ENCODE measurements around the gene CASP1. TPM values are rescaled to one million over a fixed set of nuclear protein-coding genes. Genes with fewer than 3 reads are reported as not detected.
"Not testable (repeated sequence)": the region's sequence is repeated elsewhere in the genome, so short reads cannot be mapped to it uniquely, and the experiment has no call there.

Gene CASP1
- total RNA-seq, 1 donor from 2014 or later: 1.9 TPM

GRCh38 chr11:105044557-105045524 is 9.9 kb upstream of the CASP1 start, which contains the start of gene CARD16:
CARD16 (minus strand) TSS chr11:105045335; CDS start chr11:105045297, 38 bp downstream.
- not testable (repeated sequence) for H3K4me3 Mint-ChIP-seq (ENCODE audit: unreplicated experiment); H3K27me3 Mint-ChIP-seq (ENCODE audit: low read depth, unreplicated experiment); H3K36me3 ChIP-seq (ENCODE audit: insufficient read depth, low read length); H3K4me3 ChIP-seq (ENCODE audit: insufficient read depth, low read depth, low read length); H3K9me3 ChIP-seq (ENCODE audit: insufficient read depth, low read depth, low read length); H3K4me1 ChIP-seq (ENCODE audit: insufficient read depth, low read length); H3K79me2 ChIP-seq (ENCODE audit: insufficient read depth, low read length); H3K27ac ChIP-seq (ENCODE audit: low read depth, low read length); H3K9me3 Mint-ChIP-seq (ENCODE audit: unreplicated experiment); FAIRE-seq; H3K36me3 Mint-ChIP-seq (ENCODE audit: low read depth, unreplicated experiment); H4K20me1 ChIP-seq (ENCODE audit: insufficient read depth, low read length); H3K27me3 ChIP-seq (ENCODE audit: insufficient read depth, low read length); H2AFZ ChIP-seq (ENCODE audit: low read depth, low read length); H3K9ac ChIP-seq (ENCODE audit: low read length)
- Mint-ChIP-seq H3K27ac (ENCODE audit: unreplicated experiment) (peak within 1 kb of the TSS; percentile 64), H3K4me1 (ENCODE audit: low read depth, unreplicated experiment) (peaks cover 20% of the 10 kb centered on the region)
- peak; percentile 58 for DNase-seq (ENCODE audit: low read depth)
- H3K4me2 ChIP-seq (ENCODE audit: low read length): peak within 1 kb of the TSS; percentile 47

- Mint-ChIP-seq H3K27ac (ENCODE audit: unreplicated experiment) (no peak overlapping the region), H3K9me3 (ENCODE audit: unreplicated experiment) (no peaks in the 10 kb centered on the region), H3K27me3 (ENCODE audit: low read depth, unreplicated experiment) (no peaks in the 10 kb centered on the region), H3K4me1 (ENCODE audit: low read depth, unreplicated experiment) (peaks cover 16% of the 10 kb centered on the region), H3K4me3 (ENCODE audit: unreplicated experiment) (no peak overlapping the region), H3K36me3 (ENCODE audit: low read depth, unreplicated experiment) (no peaks in the 10 kb centered on the region)
- no peaks in the 10 kb centered on the region for H3K4me1 ChIP-seq (ENCODE audit: insufficient read depth, low read length)
- no peak overlapping the region for H3K9ac ChIP-seq (ENCODE audit: low read length)
- no peaks in the 10 kb centered on the region for H3K27me3 ChIP-seq (ENCODE audit: insufficient read depth, low read length)
- H3K36me3 ChIP-seq (ENCODE audit: insufficient read depth, low read length): no peaks in the 10 kb centered on the region
- H3K9me3 ChIP-seq (ENCODE audit: insufficient read depth, low read depth, low read length): no peaks in the 10 kb centered on the region
- FAIRE-seq (no peak), DNase-seq (ENCODE audit: low read depth) (no peak)
- no peaks in the 10 kb centered on the region for H3K79me2 ChIP-seq (ENCODE audit: insufficient read depth, low read length)
- H2AFZ ChIP-seq (ENCODE audit: low read depth, low read length): no peak overlapping the region
- H3K27ac ChIP-seq (ENCODE audit: low read depth, low read length): no peak overlapping the region
- H3K4me3 ChIP-seq (ENCODE audit: insufficient read depth, low read depth, low read length): no peak overlapping the region
- no peaks in the 10 kb centered on the region for H4K20me1 ChIP-seq (ENCODE audit: insufficient read depth, low read length)
- no peak for TF ChIP-seq CTCF (IDR thresholded peaks at IDR 0.05; ENCODE audit: insufficient read depth, low read depth, low read length)
- no peak for TF ChIP-seq EZH2 (IDR thresholded peaks at IDR 0.05; ENCODE audit: insufficient read depth, low read length)
- H3K4me2 ChIP-seq (ENCODE audit: low read length): no peak overlapping the region
These were observed 7.2 kb upstream of the CASP1 start for GRCh38 chr11:105042178-105042577.

GRCh38 chr11:105040703-105041102 is 5.8 kb upstream of the CASP1 start:
- Histone ChIP-seq H3K79me2 (ENCODE audit: insufficient read depth, low read length) (no peaks in the 10 kb centered on the region), H2AFZ (ENCODE audit: low read depth, low read length) (no peak overlapping the region), H3K27ac (ENCODE audit: low read depth, low read length) (no peak overlapping the region), H3K36me3 (ENCODE audit: insufficient read depth, low read length) (no peaks in the 10 kb centered on the region), H3K4me2 (ENCODE audit: low read length) (no peak overlapping the region), H3K4me3 (ENCODE audit: insufficient read depth, low read depth, low read length) (no peak overlapping the region), H3K27me3 (ENCODE audit: insufficient read depth, low read length) (no peaks in the 10 kb centered on the region), H4K20me1 (ENCODE audit: insufficient read depth, low read length) (no peaks in the 10 kb centered on the region), H3K9ac (ENCODE audit: low read length) (no peak overlapping the region), H3K9me3 (ENCODE audit: insufficient read depth, low read depth, low read length) (no peaks in the 10 kb centered on the region), H3K4me1 (ENCODE audit: insufficient read depth, low read length) (no peaks in the 10 kb centered on the region)
- DNase-seq (ENCODE audit: low read depth): no peak
- Mint-ChIP-seq H3K36me3 (ENCODE audit: low read depth, unreplicated experiment) (no peaks in the 10 kb centered on the region), H3K9me3 (ENCODE audit: unreplicated experiment) (peaks cover 3% of the 10 kb centered on the region), H3K4me3 (ENCODE audit: unreplicated experiment) (no peak overlapping the region), H3K27ac (ENCODE audit: unreplicated experiment) (no peak overlapping the region), H3K4me1 (ENCODE audit: low read depth, unreplicated experiment) (peaks cover 5% of the 10 kb centered on the region), H3K27me3 (ENCODE audit: low read depth, unreplicated experiment) (no peaks in the 10 kb centered on the region)
- FAIRE-seq: no peak
- TF ChIP-seq EZH2 (IDR thresholded peaks at IDR 0.05; ENCODE audit: insufficient read depth, low read length): no peak
- TF ChIP-seq CTCF (IDR thresholded peaks at IDR 0.05; ENCODE audit: insufficient read depth, low read depth, low read length): no peak

GRCh38 chr11:105034388-105034787 is 556 bp downstream of the CASP1 start:
- not testable (repeated sequence) for H3K4me3 ChIP-seq (ENCODE audit: insufficient read depth, low read depth, low read length); H3K4me3 Mint-ChIP-seq (ENCODE audit: unreplicated experiment); H3K4me1 ChIP-seq (ENCODE audit: insufficient read depth, low read length); H3K4me1 Mint-ChIP-seq (ENCODE audit: low read depth, unreplicated experiment); H3K79me2 ChIP-seq (ENCODE audit: insufficient read depth, low read length); H3K9ac ChIP-seq (ENCODE audit: low read length); H3K27me3 ChIP-seq (ENCODE audit: insufficient read depth, low read length); H4K20me1 ChIP-seq (ENCODE audit: insufficient read depth, low read length); H3K27ac Mint-ChIP-seq (ENCODE audit: unreplicated experiment); H3K36me3 Mint-ChIP-seq (ENCODE audit: low read depth, unreplicated experiment); DNase-seq (ENCODE audit: low read depth); H3K9me3 ChIP-seq (ENCODE audit: insufficient read depth, low read depth, low read length); H3K27me3 Mint-ChIP-seq (ENCODE audit: low read depth, unreplicated experiment); FAIRE-seq; H3K36me3 ChIP-seq (ENCODE audit: insufficient read depth, low read length); H3K9me3 Mint-ChIP-seq (ENCODE audit: unreplicated experiment); H3K27ac ChIP-seq (ENCODE audit: low read depth, low read length)
- peak overlapping the region; percentile 78 for H3K4me2 ChIP-seq (ENCODE audit: low read length)
- H2AFZ ChIP-seq (ENCODE audit: low read depth, low read length): peak overlapping the region; percentile 15
